GM12878 (cell line): Measurements from ENCODE around the gene QPRT. TPM values are rescaled to one million over a fixed set of nuclear protein-coding genes. Genes with fewer than 3 reads are reported as not detected.

Experiments used
- CTCF ChIP-seq, 3 experiments: IDR thresholded peaks in 2 of 3; conservative IDR thresholded peaks in 1 of 3; 2 replicates each; pipeline ENCODE4 v1.5.1; 2011; ENCODE audit warnings: low read depth in 3 of 3, low read length in 3 of 3, mild to moderate bottlenecking in 3 of 3, control low read depth in 2 of 3, moderate library complexity in 2 of 3, inconsistent platforms in 1 of 3, mixed read lengths in 1 of 3; ENCODE audit not compliant: control insufficient read depth in 2 of 3, insufficient read depth in 1 of 3; ENCODE audit errors: extremely low read depth in 1 of 3
- KDM1A ChIP-seq: fragments of 200-600 bp; sonication (generic); IDR thresholded peaks from 2 replicates; pipeline ENCODE4 v1.6.1; 2016; ENCODE audit warnings: borderline replicate concordance
- SKIL ChIP-seq: fragments of 450-650 bp; IDR thresholded peaks from 2 replicates; pipeline ENCODE4 v1.6.1; 2017; ENCODE audit warnings: mild to moderate bottlenecking, low read depth, inconsistent platforms; ENCODE audit not compliant: poor library complexity, severe bottlenecking
- USF2 ChIP-seq: IDR thresholded peaks from 2 replicates; pipeline ENCODE4 v1.6.1; 2011; ENCODE audit warnings: low read depth, low read length, improper control_type of control experiment, borderline replicate concordance
- YY1 ChIP-seq: IDR thresholded peaks from 2 replicates; pipeline ENCODE4 v1.6.1; 2011; ENCODE audit warnings: low read depth, mild to moderate bottlenecking, low read length
- ZNF384 ChIP-seq: IDR thresholded peaks from 2 replicates; pipeline ENCODE4 v1.6.1; 2012; ENCODE audit warnings: low read depth, mild to moderate bottlenecking, low read length, improper control_type of control experiment, borderline replicate concordance
- polyA plus RNA-seq, 11 experiments: library from polyadenylated mRNA; depleted of rRNA in 4 of 11; unstranded in 6 of 11; stranded (reverse) in 5 of 11; fragments of >200 nt; fragmentation: Nextera tagmentation in 4 of 11; fragmentation: Illumina TruSeq in 1 of 11; extraction: Ambion mirVana in 4 of 11; extraction: Trizol in 1 of 11; gene quantifications; 1 replicate in 1 of 11; 2 replicates in 10 of 11; pipeline versions ENCODE4 v1.2.1 to v1.2.3, GENCODE V29; 2011 to 2016; ENCODE audit warnings: inconsistent platforms in 2 of 11, missing spikeins in 2 of 11, low read depth in 1 of 11
- total RNA-seq, 4 experiments: library from RNA; depleted of rRNA in 3 of 4; stranded (reverse); fragments of >200 nt in 3 of 4; fragmentation: Illumina TruSeq in 1 of 4; extraction: Trizol in 1 of 4; gene quantifications; 2 replicates each; pipeline versions ENCODE4 v1.2.1 to v1.2.3, GENCODE V29; 2013 to 2021
- TF ChIP-seq, protein P1 (sequence below): fragments of 450-650 bp; IDR thresholded peaks from 2 replicates; pipeline ENCODE4 v1.6.1; 2016; ENCODE audit warnings: mild to moderate bottlenecking, moderate library complexity, borderline replicate concordance

QPRT gene
- total and polyA plus RNA-seq, 10 of the 15 experiments (the other 5 are each of a cell fraction or from before 2014, with no cell fraction given) = 2.7 to 43.0 (median 31.3) TPM

- TF ChIP-seq CTCF (IDR thresholded peaks at IDR 0.05 in 2 of 3, conservative IDR thresholded peaks at IDR 0.05 in 1 of 3; ENCODE audit: control insufficient read depth in 2 of 3, extremely low read depth in 1 of 3, insufficient read depth in 1 of 3, low read depth in 3 of 3, low read length in 3 of 3) (no peak), ZNF384 (no peak), USF2 (no peak), YY1 (no peak), SKIL (no peak), KDM1A (no peak)
- TF ChIP-seq, protein P1, sequence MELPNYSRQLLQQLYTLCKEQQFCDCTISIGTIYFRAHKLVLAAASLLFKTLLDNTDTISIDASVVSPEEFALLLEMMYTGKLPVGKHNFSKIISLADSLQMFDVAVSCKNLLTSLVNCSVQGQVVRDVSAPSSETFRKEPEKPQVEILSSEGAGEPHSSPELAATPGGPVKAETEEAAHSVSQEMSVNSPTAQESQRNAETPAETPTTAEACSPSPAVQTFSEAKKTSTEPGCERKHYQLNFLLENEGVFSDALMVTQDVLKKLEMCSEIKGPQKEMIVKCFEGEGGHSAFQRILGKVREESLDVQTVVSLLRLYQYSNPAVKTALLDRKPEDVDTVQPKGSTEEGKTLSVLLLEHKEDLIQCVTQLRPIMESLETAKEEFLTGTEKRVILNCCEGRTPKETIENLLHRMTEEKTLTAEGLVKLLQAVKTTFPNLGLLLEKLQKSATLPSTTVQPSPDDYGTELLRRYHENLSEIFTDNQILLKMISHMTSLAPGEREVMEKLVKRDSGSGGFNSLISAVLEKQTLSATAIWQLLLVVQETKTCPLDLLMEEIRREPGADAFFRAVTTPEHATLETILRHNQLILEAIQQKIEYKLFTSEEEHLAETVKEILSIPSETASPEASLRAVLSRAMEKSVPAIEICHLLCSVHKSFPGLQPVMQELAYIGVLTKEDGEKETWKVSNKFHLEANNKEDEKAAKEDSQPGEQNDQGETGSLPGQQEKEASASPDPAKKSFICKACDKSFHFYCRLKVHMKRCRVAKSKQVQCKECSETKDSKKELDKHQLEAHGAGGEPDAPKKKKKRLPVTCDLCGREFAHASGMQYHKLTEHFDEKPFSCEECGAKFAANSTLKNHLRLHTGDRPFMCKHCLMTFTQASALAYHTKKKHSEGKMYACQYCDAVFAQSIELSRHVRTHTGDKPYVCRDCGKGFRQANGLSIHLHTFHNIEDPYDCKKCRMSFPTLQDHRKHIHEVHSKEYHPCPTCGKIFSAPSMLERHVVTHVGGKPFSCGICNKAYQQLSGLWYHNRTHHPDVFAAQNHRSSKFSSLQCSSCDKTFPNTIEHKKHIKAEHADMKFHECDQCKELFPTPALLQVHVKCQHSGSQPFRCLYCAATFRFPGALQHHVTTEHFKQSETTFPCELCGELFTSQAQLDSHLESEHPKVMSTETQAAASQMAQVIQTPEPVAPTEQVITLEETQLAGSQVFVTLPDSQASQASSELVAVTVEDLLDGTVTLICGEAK = no peak
Measured at GRCh38 chr16:29663016-29663806, 15.8 kb upstream of the QPRT start, which contains the start of gene SPN (continued).
